ENCODE data around the gene ABTB2.

GRCh38 chr11:34189191-34189590 is 168.6 kb downstream of the ABTB2 start:
- TF ChIP-seq EZH2 (IDR thresholded peaks at IDR 0.05; ENCODE audit: insufficient read depth, poor library complexity, severe bottlenecking) (no peak), EZH2phosphoT487 (IDR thresholded peaks at IDR 0.05; ENCODE audit: insufficient read depth, low read depth) (no peak)

Data from GM23248 (cell line).